MM.1S (cell line): Measurements from ENCODE around the gene SIX3.
A peak's percentile ranks its signal among the peaks of the same experiment; 100 is the strongest.

ENCODE experiments used
- DNase-seq: peaks from one replicate; pipeline ENCODE4 v3.0.0-alpha.2; 2015
- H2AFZ ChIP-seq: fragments of 300-600 bp; sonication (generic); 2 replicates; pipeline ENCODE4 v1.6.0; 2016; ENCODE audit warnings: antibody characterized with exemption, low read length
- H3F3A ChIP-seq: fragments of 300-600 bp; sonication (generic); 2 replicates; pipeline ENCODE4 v1.6.1; 2016; ENCODE audit warnings: mild to moderate bottlenecking, antibody characterized with exemption, low read length, moderate library complexity, mixed read lengths; ENCODE audit not compliant: insufficient read depth
- H3K27ac ChIP-seq: fragments of 300-600 bp; sonication (generic); 2 replicates; pipeline ENCODE4 v1.5.1; 2016; ENCODE audit warnings: mild to moderate bottlenecking, low read length
- H3K27me3 ChIP-seq: fragments of 300-600 bp; sonication (generic); replicated peaks from 2 replicates; pipeline ENCODE4 v1.6.0; 2016; ENCODE audit warnings: low read length; ENCODE audit not compliant: insufficient read depth
- H3K36me3 ChIP-seq: fragments of 300-600 bp; sonication (generic); replicated peaks from 2 replicates; pipeline ENCODE4 v1.6.1; 2016; ENCODE audit warnings: mild to moderate bottlenecking, low read length, mixed read lengths; ENCODE audit not compliant: insufficient read depth
- H3K4me1 ChIP-seq: fragments of 300-600 bp; sonication (generic); 2 replicates; pipeline ENCODE4 v1.6.1; 2016; ENCODE audit warnings: low read length, mixed read lengths
- H3K4me2 ChIP-seq: fragments of 300-600 bp; sonication (generic); 2 replicates; pipeline ENCODE4 v1.6.0; 2016; ENCODE audit warnings: low read depth, low read length
- H3K4me3 ChIP-seq: fragments of 300-600 bp; sonication (generic); 2 replicates; pipeline ENCODE4 v1.5.1; 2016; ENCODE audit warnings: low read length, mixed read lengths
- H3K79me2 ChIP-seq: fragments of 300-600 bp; sonication (generic); 2 replicates; pipeline ENCODE4 v1.6.1; 2016; ENCODE audit warnings: mixed run types, low read length, mixed read lengths
- H3K9ac ChIP-seq: fragments of 300-600 bp; sonication (generic); 2 replicates; pipeline ENCODE4 v1.6.1; 2016; ENCODE audit warnings: low read length, mixed read lengths
- H3K9me2 ChIP-seq: fragments of 300-600 bp; sonication (generic); replicated peaks from 2 replicates; pipeline ENCODE4 v1.6.1; 2016; ENCODE audit warnings: mild to moderate bottlenecking, low read length, mixed read lengths; ENCODE audit not compliant: insufficient read depth
- H3K9me3 ChIP-seq: fragments of 300-600 bp; sonication (generic); replicated peaks from 2 replicates; pipeline ENCODE4 v1.6.1; 2016; ENCODE audit warnings: mild to moderate bottlenecking, low read length, mixed read lengths; ENCODE audit not compliant: insufficient read depth
- H4K20me1 ChIP-seq: fragments of 300-600 bp; sonication (generic); 2 replicates; pipeline ENCODE4 v1.6.1; 2016; ENCODE audit warnings: mild to moderate bottlenecking, low read length, moderate library complexity, mixed read lengths; ENCODE audit not compliant: insufficient read depth
- CTCF ChIP-seq: fragments of 300-600 bp; sonication (generic); IDR thresholded peaks from 2 replicates; pipeline ENCODE4 v1.5.1; 2016; ENCODE audit warnings: antibody characterized with exemption, low read length, mixed read lengths
- EZH2 ChIP-seq: fragments of 300-600 bp; sonication (generic); optimal IDR thresholded peaks from 2 replicates; pipeline ENCODE3; 2017; ENCODE audit warnings: low read depth, mild to moderate bottlenecking, antibody characterized with exemption, low read length, mixed read lengths
- EZH2phosphoT487 ChIP-seq: fragments of 300-600 bp; sonication (generic); IDR thresholded peaks from 2 replicates; pipeline ENCODE4 v1.6.1; 2018; ENCODE audit warnings: antibody characterized with exemption, low read length

Gene SIX3

GRCh38 chr2:44929735-44930273 is 11.7 kb upstream of the SIX3 start:
- DNase-seq = no peak
- no peaks in the 10 kb centered on the region; the same call in 1 of the 2 replicates for H3K4me1 ChIP-seq
- peak overlapping the region; percentile 51; the same call in 1 of the 2 replicates for H3K4me2 ChIP-seq
- H3K36me3 ChIP-seq = no peaks in the 10 kb centered on the region
- H3K4me3 ChIP-seq = no peak overlapping the region
- no peaks in the 10 kb centered on the region for H3K9me3 ChIP-seq
- no peaks in the 10 kb centered on the region for H4K20me1 ChIP-seq
- no peaks in the 10 kb centered on the region for H3K79me2 ChIP-seq
- H3F3A ChIP-seq = no peaks in the 10 kb centered on the region
- no peak overlapping the region for H3K27ac ChIP-seq
- H3K9ac ChIP-seq = no peak overlapping the region
- TF ChIP-seq EZH2phosphoT487 (no peak), CTCF (no peak), EZH2 (no peak)
- peaks cover 41% of the 10 kb centered on the region for H3K27me3 ChIP-seq
- no peak overlapping the region for H2AFZ ChIP-seq
- H3K9me2 ChIP-seq = no peaks in the 10 kb centered on the region

GRCh38 chr2:44930274-44931197 is 11.0 kb upstream of the SIX3 start:
- no peak overlapping the region for H2AFZ ChIP-seq
- no peak overlapping the region for H3K9ac ChIP-seq
- H3K27me3 ChIP-seq = peaks cover 48% of the 10 kb centered on the region
- H3K27ac ChIP-seq = no peak overlapping the region
- H3K9me2 ChIP-seq = no peaks in the 10 kb centered on the region
- no peaks in the 10 kb centered on the region; the same call in 1 of the 2 replicates for H3K4me1 ChIP-seq
- 0 out of 2 replicates have a peak overlapping the region, but pooled peaks have one; percentile 6 for H3K4me3 ChIP-seq
- DNase-seq = no peak
- TF ChIP-seq CTCF = no peak
- TF ChIP-seq EZH2phosphoT487 = no peak
- no peaks in the 10 kb centered on the region for H3K9me3 ChIP-seq
- no peaks in the 10 kb centered on the region for H4K20me1 ChIP-seq
- peak overlapping the region; percentile 51 for H3K4me2 ChIP-seq
- H3K79me2 ChIP-seq = no peaks in the 10 kb centered on the region
- no peaks in the 10 kb centered on the region for H3K36me3 ChIP-seq
- no peaks in the 10 kb centered on the region for H3F3A ChIP-seq

- TF ChIP-seq CTCF (no peak), EZH2 (no peak), EZH2phosphoT487 (no peak)
- H3F3A ChIP-seq = no peaks in the 10 kb centered on the region
- H3K79me2 ChIP-seq = no peaks in the 10 kb centered on the region
- no peaks in the 10 kb centered on the region; the same call in 1 of the 2 replicates for H3K4me1 ChIP-seq
- H3K27me3 ChIP-seq = peaks cover 56% of the 10 kb centered on the region
- no peak for DNase-seq
- H3K9ac ChIP-seq = no peak overlapping the region
- H2AFZ ChIP-seq = no peak overlapping the region
- H3K27ac ChIP-seq = no peak overlapping the region
- no peaks in the 10 kb centered on the region for H4K20me1 ChIP-seq
- no peaks in the 10 kb centered on the region for H3K9me2 ChIP-seq
- H3K4me2 ChIP-seq = no peak overlapping the region
- no peak overlapping the region for H3K4me3 ChIP-seq
- H3K9me3 ChIP-seq = no peaks in the 10 kb centered on the region
- no peaks in the 10 kb centered on the region for H3K36me3 ChIP-seq
Measured at GRCh38 chr2:44931198-44931780, 10.2 kb upstream of the SIX3 start.
